Astrocyte (in vitro differentiated cells and primary cell): ENCODE measurements around the gene ZER1. TPM values are rescaled to one million over a fixed set of nuclear protein-coding genes. Genes with fewer than 3 reads are reported as not detected.
A peak's percentile ranks its signal among the peaks of the same experiment; 100 is the strongest.

Source experiments
- DNase-seq: peaks from one replicate; pipeline ENCODE4 v3.0.0-alpha.2; 2010; ENCODE audit warnings: low read depth
- FAIRE-seq: peaks from 2 replicates; lab custom pipeline; 2011; peaks lifted over from hg19 to GRCh38; lab: Jason Lieb, UNC
- H2AFZ ChIP-seq: 2 replicates; pipeline ENCODE4 v1.6.0; 2012; ENCODE audit warnings: low read depth, low read length, inconsistent platforms
- H3K27ac ChIP-seq: 2 replicates; pipeline ENCODE4 v1.5.1; 2011; ENCODE audit warnings: low read depth, low read length, inconsistent platforms
- H3K27me3 ChIP-seq: 2 replicates; pipeline ENCODE4 v1.6.0; 2011; ENCODE audit warnings: low read length, inconsistent platforms; ENCODE audit not compliant: insufficient read depth
- H3K36me3 ChIP-seq: 2 replicates; pipeline ENCODE4 v1.5.1; 2011; ENCODE audit warnings: low read length, inconsistent platforms; ENCODE audit not compliant: insufficient read depth
- H3K4me1 ChIP-seq: 2 replicates; pipeline ENCODE4 v1.5.1; 2011; ENCODE audit warnings: low read length, inconsistent platforms; ENCODE audit not compliant: insufficient read depth
- H3K4me2 ChIP-seq: 2 replicates; pipeline ENCODE4 v1.6.0; 2012; ENCODE audit warnings: low read length, inconsistent platforms
- H3K4me3 ChIP-seq: 2 replicates; pipeline ENCODE4 v1.5.1; 2011; ENCODE audit warnings: low read depth, mild to moderate bottlenecking, low read length, inconsistent platforms; ENCODE audit not compliant: insufficient read depth
- H3K79me2 ChIP-seq: 2 replicates; pipeline ENCODE4 v1.6.0; 2012; ENCODE audit warnings: mild to moderate bottlenecking, low read length, inconsistent platforms; ENCODE audit not compliant: insufficient read depth
- H3K9ac ChIP-seq: 2 replicates; pipeline ENCODE4 v1.6.0; 2012; ENCODE audit warnings: mild to moderate bottlenecking, low read length, inconsistent platforms
- H3K9me3 ChIP-seq: 2 replicates; pipeline ENCODE4 v1.5.1; 2012; ENCODE audit warnings: low read depth, mild to moderate bottlenecking, low read length, inconsistent platforms; ENCODE audit not compliant: insufficient read depth
- H4K20me1 ChIP-seq: 2 replicates; pipeline ENCODE4 v1.6.0; 2012; ENCODE audit warnings: low read length, inconsistent platforms; ENCODE audit not compliant: insufficient read depth
- H3K27ac Mint-ChIP-seq: one replicate; pipeline ENCODE4 v1.8.0; 2021; ENCODE audit warnings: mild to moderate bottlenecking, mixed read lengths; ENCODE audit not compliant: unreplicated experiment
- H3K27me3 Mint-ChIP-seq: one replicate; pipeline ENCODE4 v1.8.0; 2021; ENCODE audit warnings: low read depth, mixed read lengths; ENCODE audit not compliant: unreplicated experiment
- H3K36me3 Mint-ChIP-seq: one replicate; pipeline ENCODE4 v1.8.0; 2021; ENCODE audit warnings: low read depth, mixed read lengths; ENCODE audit not compliant: unreplicated experiment
- H3K4me1 Mint-ChIP-seq: one replicate; pipeline ENCODE4 v1.8.0; 2021; ENCODE audit warnings: low read depth, mixed read lengths; ENCODE audit not compliant: unreplicated experiment
- H3K4me3 Mint-ChIP-seq: one replicate; pipeline ENCODE4 v1.8.0; 2021; ENCODE audit warnings: mild to moderate bottlenecking, moderate library complexity, mixed read lengths; ENCODE audit not compliant: unreplicated experiment
- H3K9me3 Mint-ChIP-seq: one replicate; pipeline ENCODE4 v1.8.0; 2021; ENCODE audit warnings: mild to moderate bottlenecking, mixed read lengths; ENCODE audit not compliant: unreplicated experiment
- EZH2 ChIP-seq: IDR thresholded peaks from 2 replicates; pipeline ENCODE4 v1.6.1; 2012; ENCODE audit warnings: mild to moderate bottlenecking, low read length, inconsistent platforms; ENCODE audit not compliant: insufficient read depth
- total RNA-seq: library from RNA; stranded (reverse); gene quantifications from 2 replicates; pipeline ENCODE4 v1.2.1, GENCODE V29; 2021
- TF ChIP-seq, protein P1 (sequence below): IDR thresholded peaks from 2 replicates; pipeline ENCODE4 v1.5.1; 2011; ENCODE audit warnings: low read depth, mild to moderate bottlenecking, inconsistent platforms, low read length, moderate library complexity; ENCODE audit not compliant: insufficient read depth

The ZER1 gene
- total RNA-seq, 1 donor from 2014 or later, result 31.0 TPM

DNA sequence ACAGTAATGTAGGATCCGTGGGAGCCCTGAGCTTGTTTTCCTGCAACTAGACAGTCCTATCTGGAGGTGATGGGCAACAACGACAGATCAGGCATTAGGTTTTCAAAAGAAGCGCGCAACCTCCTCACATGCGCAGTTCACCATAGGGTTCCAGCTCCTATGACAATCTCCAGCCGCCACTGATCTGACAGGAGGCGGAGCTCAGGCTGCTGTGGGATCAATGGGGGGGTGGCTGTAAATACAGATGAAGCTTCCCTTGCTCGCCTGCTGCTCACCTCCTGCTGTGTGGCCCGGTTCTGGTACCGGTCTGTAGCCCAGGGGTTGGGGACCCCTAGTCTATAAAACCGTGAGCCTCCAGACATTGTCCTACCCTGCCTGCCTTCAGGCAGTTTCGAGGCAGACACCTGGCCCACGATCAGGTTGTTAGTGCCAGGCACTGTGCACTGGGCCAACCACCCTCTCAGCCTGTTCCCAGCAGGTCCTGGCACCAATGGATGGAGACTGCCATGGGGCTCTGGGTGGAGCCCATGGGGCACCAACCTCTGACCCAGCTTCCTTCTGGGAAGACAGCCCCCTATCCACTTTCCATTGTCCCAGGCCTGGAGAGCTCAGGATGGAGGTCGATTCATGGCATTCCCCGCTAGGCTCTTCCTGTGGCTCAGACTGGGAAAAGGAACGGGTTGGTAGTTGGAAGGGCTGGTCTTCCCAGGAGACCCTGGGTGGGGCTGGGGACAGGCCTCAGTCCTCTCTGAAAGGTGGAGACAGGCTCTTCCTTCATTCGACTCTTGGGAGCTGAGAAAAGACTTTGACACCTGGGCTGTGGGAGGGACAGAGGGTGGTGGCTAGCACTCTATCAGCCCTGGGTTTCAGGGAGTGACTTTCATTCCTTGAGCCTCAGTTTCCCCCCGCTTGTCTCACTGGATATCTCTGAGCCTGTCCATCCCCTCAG lies 48.3 kb upstream of the ZER1 start:
- Histone ChIP-seq H2AFZ (no peak overlapping the region), H3K4me1 (peaks cover 8% of the 10 kb centered on the region), H4K20me1 (peaks cover 30% of the 10 kb centered on the region), H3K4me2 (peak overlapping the region; percentile 40), H3K9me3 (no peaks in the 10 kb centered on the region), H3K9ac (no peak overlapping the region), H3K79me2 (peaks cover 3% of the 10 kb centered on the region), H3K27ac (no peak overlapping the region), H3K4me3 (no peak overlapping the region), H3K36me3 (peaks cover 7% of the 10 kb centered on the region), H3K27me3 (no peaks in the 10 kb centered on the region)
- Mint-ChIP-seq H3K9me3 (no peaks in the 10 kb centered on the region), H3K27ac (no peak overlapping the region), H3K4me1 (peaks cover 2% of the 10 kb centered on the region), H3K36me3 (peaks cover 4% of the 10 kb centered on the region), H3K4me3 (peak overlapping the region; percentile 89), H3K27me3 (no peaks in the 10 kb centered on the region)
- no peak for TF ChIP-seq EZH2
- TF ChIP-seq, protein P1, sequence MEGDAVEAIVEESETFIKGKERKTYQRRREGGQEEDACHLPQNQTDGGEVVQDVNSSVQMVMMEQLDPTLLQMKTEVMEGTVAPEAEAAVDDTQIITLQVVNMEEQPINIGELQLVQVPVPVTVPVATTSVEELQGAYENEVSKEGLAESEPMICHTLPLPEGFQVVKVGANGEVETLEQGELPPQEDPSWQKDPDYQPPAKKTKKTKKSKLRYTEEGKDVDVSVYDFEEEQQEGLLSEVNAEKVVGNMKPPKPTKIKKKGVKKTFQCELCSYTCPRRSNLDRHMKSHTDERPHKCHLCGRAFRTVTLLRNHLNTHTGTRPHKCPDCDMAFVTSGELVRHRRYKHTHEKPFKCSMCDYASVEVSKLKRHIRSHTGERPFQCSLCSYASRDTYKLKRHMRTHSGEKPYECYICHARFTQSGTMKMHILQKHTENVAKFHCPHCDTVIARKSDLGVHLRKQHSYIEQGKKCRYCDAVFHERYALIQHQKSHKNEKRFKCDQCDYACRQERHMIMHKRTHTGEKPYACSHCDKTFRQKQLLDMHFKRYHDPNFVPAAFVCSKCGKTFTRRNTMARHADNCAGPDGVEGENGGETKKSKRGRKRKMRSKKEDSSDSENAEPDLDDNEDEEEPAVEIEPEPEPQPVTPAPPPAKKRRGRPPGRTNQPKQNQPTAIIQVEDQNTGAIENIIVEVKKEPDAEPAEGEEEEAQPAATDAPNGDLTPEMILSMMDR, result no peak
- FAIRE-seq (no peak), DNase-seq (no peak)

DNA sequence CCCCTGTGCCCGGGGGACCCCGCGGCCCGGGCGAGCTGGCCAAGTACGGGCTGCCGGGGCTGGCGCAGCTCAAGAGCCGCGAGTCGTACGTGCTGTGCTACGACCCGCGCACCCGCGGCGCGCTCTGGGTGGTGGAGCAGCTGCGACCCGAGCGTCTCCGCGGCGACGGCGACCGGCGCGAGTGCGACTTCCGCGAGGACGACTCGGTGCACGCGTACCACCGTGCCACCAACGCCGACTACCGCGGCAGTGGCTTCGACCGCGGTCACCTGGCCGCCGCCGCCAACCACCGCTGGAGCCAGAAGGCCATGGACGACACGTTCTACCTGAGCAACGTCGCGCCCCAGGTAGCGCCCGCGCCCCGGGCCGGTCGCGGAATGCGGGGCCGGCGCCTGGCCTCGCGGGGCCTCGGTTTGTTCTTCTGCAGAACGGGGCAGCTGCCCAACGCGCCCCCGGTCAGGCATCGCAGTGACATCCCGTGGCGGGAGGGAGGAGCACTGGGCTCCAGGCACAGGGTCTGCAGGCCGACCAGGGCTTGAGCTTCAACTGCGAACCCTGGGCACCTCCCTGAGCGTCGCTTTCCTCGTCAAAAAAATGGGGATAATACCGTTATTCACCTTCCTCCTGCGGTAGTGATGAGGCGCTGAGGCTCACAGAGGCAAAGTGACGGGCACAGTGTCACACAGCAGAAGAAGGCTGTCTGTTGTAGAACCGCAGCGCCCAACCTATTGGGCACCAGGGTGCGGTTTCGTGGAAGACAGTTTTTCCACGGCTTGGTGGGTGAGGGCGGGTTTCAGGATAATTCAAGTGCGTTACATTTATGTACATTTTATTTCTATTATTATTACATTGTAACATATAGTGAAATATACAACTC lies 47.4 kb upstream of the ZER1 start:
- H3K27me3 ChIP-seq, result no peaks in the 10 kb centered on the region
- H2AFZ ChIP-seq, result peak overlapping the region; percentile 75
- H3K27ac ChIP-seq, result peak overlapping the region; percentile 6
- H3K4me1 ChIP-seq, result peaks cover 8% of the 10 kb centered on the region
- H3K9me3 ChIP-seq, result no peaks in the 10 kb centered on the region
- peaks cover 4% of the 10 kb centered on the region for H3K36me3 Mint-ChIP-seq
- FAIRE-seq, result no peak
- H3K27ac Mint-ChIP-seq, result peak overlapping the region; percentile 77
- peak overlapping the region; percentile 72 for H3K4me3 ChIP-seq
- peak overlapping the region; percentile 71 for H3K9ac ChIP-seq
- TF ChIP-seq EZH2, result no peak
- TF ChIP-seq, protein P1, result no peak
- peaks cover 7% of the 10 kb centered on the region for H3K36me3 ChIP-seq
- peaks cover 3% of the 10 kb centered on the region for H3K79me2 ChIP-seq
- H3K9me3 Mint-ChIP-seq, result no peaks in the 10 kb centered on the region
- H3K27me3 Mint-ChIP-seq, result no peaks in the 10 kb centered on the region
- peaks cover 30% of the 10 kb centered on the region for H4K20me1 ChIP-seq
- DNase-seq, result no peak
- H3K4me3 Mint-ChIP-seq, result peak overlapping the region; percentile 89
- H3K4me1 Mint-ChIP-seq, result peaks cover 2% of the 10 kb centered on the region
- peak overlapping the region; percentile 86 for H3K4me2 ChIP-seq
